Endothelial cell of umbilical vein (primary cell): ENCODE results near the gene CTTNBP2. TPM values are rescaled to one million over a fixed set of nuclear protein-coding genes. Genes with fewer than 3 reads are reported as not detected.

ENCODE experiments used
- BruUV-seq: library from RNA; stranded (reverse); fragments of 400-500 nt; replicated peaks from 2 replicates; lab custom pipeline; 2021; lab: Mats Ljungman, UMichigan
- CTCF ChIA-PET: fragments of 300-600, 350-600 bp; sonication (Branson Sonifier 250); formaldehyde crosslinking; loops from one replicate; lab custom pipeline; 2021; ENCODE audit warnings: antibody characterized with exemption, inconsistent platforms; lab: Charles Lee
- POLR2A ChIA-PET: fragments of 300-600, 350-600 bp; sonication (Branson Sonifier 250); formaldehyde crosslinking; loops from one replicate; lab custom pipeline; 2021; ENCODE audit warnings: antibody characterized with exemption, inconsistent platforms; lab: Charles Lee
- DNase-seq: peaks from one replicate; pipeline ENCODE4 v3.0.0-alpha.2; 2011; ENCODE audit warnings: low read depth, low spot score
- FAIRE-seq: peaks from 2 replicates; lab custom pipeline; 2011; peaks lifted over from hg19 to GRCh38; lab: Jason Lieb, UNC
- H2AFZ ChIP-seq: 2 replicates; pipeline ENCODE4 v1.6.0; 2012; ENCODE audit warnings: low read depth, low read length, control low read depth, inconsistent platforms
- H3K27ac ChIP-seq: 2 replicates; pipeline ENCODE4 v1.5.1; 2011; ENCODE audit warnings: low read depth, mild to moderate bottlenecking, control low read depth, low read length, moderate library complexity; ENCODE audit not compliant: insufficient read depth
- H3K27me3 ChIP-seq, 2 experiments: 2 replicates each; pipeline versions ENCODE4 v1.6.0 to v1.6.1; 2011; ENCODE audit warnings: low read length in 2 of 2, mixed read lengths in 1 of 2; ENCODE audit not compliant: control insufficient read depth in 2 of 2, insufficient read depth in 2 of 2
- H3K36me3 ChIP-seq, 2 experiments: 2 replicates in 1 of 2; 3 replicates in 1 of 2; pipeline ENCODE4 v1.5.1; 2011; ENCODE audit warnings: low read length in 2 of 2, mild to moderate bottlenecking in 1 of 2, moderate library complexity in 1 of 2; ENCODE audit not compliant: control insufficient read depth in 2 of 2, insufficient read depth in 2 of 2; ENCODE audit errors: extremely low read depth in 1 of 2
- H3K4me1 ChIP-seq: 3 replicates; pipeline ENCODE4 v1.5.1; 2011; ENCODE audit warnings: mild to moderate bottlenecking, low read length; ENCODE audit not compliant: control insufficient read depth, insufficient read depth; ENCODE audit errors: extremely low read depth
- H3K4me2 ChIP-seq: 2 replicates; pipeline ENCODE4 v1.6.1; 2011; ENCODE audit warnings: low read length, control low read depth, mixed read lengths; ENCODE audit not compliant: insufficient read depth
- H3K4me3 ChIP-seq, 3 experiments: fragments of 200-600 bp in 1 of 3; sonication (generic), shearing (Covaris generic) in 1 of 3; replicated peaks in 1 of 3; 2 replicates each; pipeline ENCODE4 v1.5.1; 2011 to 2016; ENCODE audit warnings: control low read depth in 3 of 3, low read length in 3 of 3, mild to moderate bottlenecking in 2 of 3, inconsistent platforms in 1 of 3, low read depth in 1 of 3, moderate library complexity in 1 of 3; ENCODE audit not compliant: insufficient read depth in 1 of 3
- H3K79me2 ChIP-seq: 2 replicates; pipeline ENCODE4 v1.6.0; 2012; ENCODE audit warnings: low read length, inconsistent platforms; ENCODE audit not compliant: control insufficient read depth, insufficient read depth
- H3K9ac ChIP-seq: replicated peaks from 2 replicates; pipeline ENCODE3; 2011; ENCODE audit warnings: low read length, control low read depth; ENCODE audit not compliant: insufficient read depth; ENCODE audit errors: extremely low read depth
- H3K9me1 ChIP-seq: replicated peaks from 3 replicates; pipeline ENCODE4 v1.6.0; 2011; ENCODE audit warnings: mild to moderate bottlenecking, low read length; ENCODE audit not compliant: control insufficient read depth, insufficient read depth; ENCODE audit errors: extremely low read depth
- H3K9me3 ChIP-seq: replicated peaks from 2 replicates; pipeline ENCODE4 v1.5.1; 2012; ENCODE audit warnings: low read length, inconsistent platforms; ENCODE audit not compliant: control insufficient read depth, insufficient read depth
- H4K20me1 ChIP-seq: replicated peaks from 2 replicates; pipeline ENCODE3; 2011; ENCODE audit warnings: mild to moderate bottlenecking, low read length; ENCODE audit not compliant: control insufficient read depth, insufficient read depth; ENCODE audit errors: extremely low read depth
- EZH2 ChIP-seq: IDR thresholded peaks from 2 replicates; pipeline ENCODE4 v1.6.1; 2012; ENCODE audit warnings: borderline replicate concordance, low read depth, mild to moderate bottlenecking, moderate library complexity, low read length, inconsistent platforms; ENCODE audit not compliant: severe bottlenecking
- FOS ChIP-seq: IDR thresholded peaks from 2 replicates; pipeline ENCODE4 v1.6.1; 2011; ENCODE audit warnings: mild to moderate bottlenecking, low read length, moderate library complexity, borderline replicate concordance; ENCODE audit not compliant: insufficient read depth
- GATA2 ChIP-seq: IDR thresholded peaks from 2 replicates; pipeline ENCODE4 v1.7.0; 2011; ENCODE audit warnings: low read depth, mild to moderate bottlenecking, moderate library complexity, mixed read lengths, low read length; ENCODE audit not compliant: insufficient read length, insufficient read depth
- JUN ChIP-seq: IDR thresholded peaks from 2 replicates; pipeline ENCODE4 v1.6.1; 2011; ENCODE audit warnings: borderline replicate concordance, low read depth; ENCODE audit not compliant: insufficient read length, insufficient read depth
- MYC ChIP-seq: IDR thresholded peaks from one replicate; pipeline ENCODE4 v1.6.1; 2011; ENCODE audit warnings: mild to moderate bottlenecking, low read depth, low read length
- POLR2A ChIP-seq: IDR thresholded peaks from 2 replicates; pipeline ENCODE4 v1.6.1; 2012; ENCODE audit warnings: low read depth, mild to moderate bottlenecking, control low read depth, low read length
- POLR2AphosphoS5 ChIP-seq: IDR thresholded peaks from 2 replicates; pipeline ENCODE4 v1.6.1; 2012; ENCODE audit warnings: low read depth, mild to moderate bottlenecking, control low read depth, low read length, moderate library complexity; ENCODE audit not compliant: insufficient read depth
- dilution Hi-C: fragments of 300-500 bp; cut with MboI; formaldehyde crosslinking; loops from one replicate; pipeline ENCODE4 v1.15.0; 2019; ENCODE audit warnings: low sequenced_read_pairs; ENCODE audit not compliant: extremely low pct_ligation_motif_present
- intact Hi-C: fragments of 100-400 bp; cut with micrococcal nuclease; formaldehyde crosslinking; loops from one replicate; pipeline ENCODE4 v1.10.0; 2022
- polyA plus RNA-seq, 4 experiments: library from polyadenylated mRNA; depleted of rRNA in 3 of 4; stranded (reverse) in 3 of 4; unstranded in 1 of 4; fragments of >200 nt; gene quantifications; 2 replicates each; pipeline versions ENCODE4 v1.2.1 to v1.2.3, GENCODE V29; 2011 to 2012; ENCODE audit warnings: missing spikeins in 1 of 4
- total RNA-seq: library from RNA; stranded (reverse); gene quantifications from 2 replicates; pipeline ENCODE4 v1.2.3, GENCODE V29; 2021
- TF ChIP-seq, protein P1 (sequence below), 2 donors: IDR thresholded peaks; 1 replicate in 1 of 2; 2 replicates in 1 of 2; pipeline ENCODE4 v1.5.1; 2011; ENCODE audit warnings: low read length in 2 of 2, mild to moderate bottlenecking in 2 of 2, moderate library complexity in 2 of 2, control low read depth in 1 of 2, inconsistent platforms in 1 of 2, low read depth in 1 of 2; ENCODE audit not compliant: insufficient read depth in 1 of 2; ENCODE audit errors: extremely low read depth in 1 of 2
- TF ChIP-seq, protein P2 (sequence below): IDR thresholded peaks from 2 replicates; pipeline ENCODE4 v1.6.1; 2011; ENCODE audit not compliant: insufficient read depth, insufficient read length

Gene CTTNBP2
- total and polyA plus RNA-seq, 2 donors (not counting 3 experiments of a cell fraction or from before 2014, with no cell fraction given): 0.08 to 0.35 TPM

DNA sequence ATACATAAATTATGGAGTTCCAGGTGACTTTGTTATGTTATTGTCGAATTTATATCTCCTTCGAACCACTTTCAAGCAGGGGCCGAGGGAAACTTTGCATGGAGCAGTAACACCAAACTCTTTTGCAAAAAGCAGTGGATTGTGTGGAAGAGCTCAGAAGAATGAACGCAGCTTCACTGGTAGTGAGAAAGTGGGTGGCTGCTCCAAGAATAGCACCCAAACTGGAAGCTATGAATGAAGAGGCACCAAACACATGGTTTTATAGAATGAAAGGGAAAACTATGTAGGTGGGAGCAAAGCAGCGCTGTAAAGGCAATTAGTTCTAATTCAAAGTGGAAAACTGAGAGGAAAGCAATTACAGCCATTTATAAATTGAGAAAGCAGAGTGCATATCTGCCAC, 67.2 kb downstream of the CTTNBP2 start:
- Histone ChIP-seq H3K4me3 (no peak overlapping the region), H3K27ac (no peak overlapping the region), H3K9ac (no peak overlapping the region), H3K36me3 (no peaks in the 10 kb centered on the region), H3K9me1 (no peaks in the 10 kb centered on the region), H2AFZ (no peak overlapping the region), H3K9me3 (no peaks in the 10 kb centered on the region), H3K27me3 (peaks cover 0 to 3% of the 10 kb centered on the region in 2 experiments), H3K4me2 (no peak overlapping the region), H4K20me1 (no peaks in the 10 kb centered on the region), H3K79me2 (no peaks in the 10 kb centered on the region), H3K4me1 (no peaks in the 10 kb centered on the region)
- dilution Hi-C loops (no loop called here), intact Hi-C loops (no loop called here)
- no peak for FAIRE-seq
- TF ChIP-seq FOS (no peak), POLR2A (no peak), JUN (no peak)
- BruUV-seq: no TSS peak
- ChIA-PET CTCF (no interaction called here), POLR2A (no interaction called here)
- no peak for DNase-seq

DNA sequence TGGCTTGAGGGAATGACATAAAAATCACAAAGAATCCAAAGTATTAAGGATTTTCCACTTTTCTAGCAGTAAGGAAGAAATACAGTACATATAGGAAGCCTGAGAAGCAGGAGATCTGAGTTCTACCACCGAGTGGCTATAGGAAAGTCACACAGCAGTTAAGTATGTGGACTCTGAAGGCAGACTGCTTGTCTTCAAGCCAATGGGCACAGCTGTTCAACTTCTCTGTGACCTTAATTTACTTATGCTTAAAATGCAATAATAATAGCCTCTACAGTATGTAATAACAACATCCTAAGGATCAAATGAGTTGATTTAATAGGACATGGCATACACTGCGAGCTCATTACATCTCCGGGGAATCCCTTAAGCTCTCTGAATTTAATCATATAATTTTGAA, 68.0 kb downstream of the CTTNBP2 start:
- H3K4me1 ChIP-seq: no peaks in the 10 kb centered on the region
- no peak for FAIRE-seq

More for the DNA sequence above, 68.0 kb downstream of the CTTNBP2 start:
- no peak overlapping the region for H3K4me2 ChIP-seq
- peaks cover 0 to 3% of the 10 kb centered on the region in 2 experiments for H3K27me3 ChIP-seq
- dilution Hi-C loops (no loop called here), intact Hi-C loops (no loop called here)
- POLR2A ChIA-PET: no interaction called here
- no peaks in the 10 kb centered on the region for H4K20me1 ChIP-seq
- no peak for DNase-seq
- H3K27ac ChIP-seq: no peak overlapping the region
- no TSS peak for BruUV-seq
- H3K4me3 ChIP-seq: no peak overlapping the region
- H3K9ac ChIP-seq: no peak overlapping the region
- H3K9me1 ChIP-seq: no peaks in the 10 kb centered on the region
- no peaks in the 10 kb centered on the region for H3K9me3 ChIP-seq
- TF ChIP-seq MYC (no peak), POLR2AphosphoS5 (no peak), EZH2 (no peak), POLR2A (no peak), GATA2 (no peak), FOS (no peak), JUN (no peak)
- TF ChIP-seq, protein P1, sequence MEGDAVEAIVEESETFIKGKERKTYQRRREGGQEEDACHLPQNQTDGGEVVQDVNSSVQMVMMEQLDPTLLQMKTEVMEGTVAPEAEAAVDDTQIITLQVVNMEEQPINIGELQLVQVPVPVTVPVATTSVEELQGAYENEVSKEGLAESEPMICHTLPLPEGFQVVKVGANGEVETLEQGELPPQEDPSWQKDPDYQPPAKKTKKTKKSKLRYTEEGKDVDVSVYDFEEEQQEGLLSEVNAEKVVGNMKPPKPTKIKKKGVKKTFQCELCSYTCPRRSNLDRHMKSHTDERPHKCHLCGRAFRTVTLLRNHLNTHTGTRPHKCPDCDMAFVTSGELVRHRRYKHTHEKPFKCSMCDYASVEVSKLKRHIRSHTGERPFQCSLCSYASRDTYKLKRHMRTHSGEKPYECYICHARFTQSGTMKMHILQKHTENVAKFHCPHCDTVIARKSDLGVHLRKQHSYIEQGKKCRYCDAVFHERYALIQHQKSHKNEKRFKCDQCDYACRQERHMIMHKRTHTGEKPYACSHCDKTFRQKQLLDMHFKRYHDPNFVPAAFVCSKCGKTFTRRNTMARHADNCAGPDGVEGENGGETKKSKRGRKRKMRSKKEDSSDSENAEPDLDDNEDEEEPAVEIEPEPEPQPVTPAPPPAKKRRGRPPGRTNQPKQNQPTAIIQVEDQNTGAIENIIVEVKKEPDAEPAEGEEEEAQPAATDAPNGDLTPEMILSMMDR (IDR thresholded peaks at IDR 0.05; ENCODE audit: extremely low read depth in 1 of 2, insufficient read depth in 1 of 2, low read depth in 1 of 2, low read length in 2 of 2): no peak
- TF ChIP-seq, protein P2, sequence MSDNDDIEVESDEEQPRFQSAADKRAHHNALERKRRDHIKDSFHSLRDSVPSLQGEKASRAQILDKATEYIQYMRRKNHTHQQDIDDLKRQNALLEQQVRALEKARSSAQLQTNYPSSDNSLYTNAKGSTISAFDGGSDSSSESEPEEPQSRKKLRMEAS: no peak
- no peak overlapping the region for H2AFZ ChIP-seq
- CTCF ChIA-PET: interaction anchor here (1.0 kb wide), 1 partner anchor 349 kb away, joined by 4 read pairs; no protein-coding TSS in a partner anchor
- no peaks in the 10 kb centered on the region for H3K36me3 ChIP-seq
- H3K79me2 ChIP-seq: no peaks in the 10 kb centered on the region
